ENCODE data around the gene SPDYE18.
"Not testable (repeated sequence)": the region's sequence is repeated elsewhere in the genome, so short reads cannot be mapped to it uniquely, and the experiment has no call there.

Gene SPDYE18

DNA sequence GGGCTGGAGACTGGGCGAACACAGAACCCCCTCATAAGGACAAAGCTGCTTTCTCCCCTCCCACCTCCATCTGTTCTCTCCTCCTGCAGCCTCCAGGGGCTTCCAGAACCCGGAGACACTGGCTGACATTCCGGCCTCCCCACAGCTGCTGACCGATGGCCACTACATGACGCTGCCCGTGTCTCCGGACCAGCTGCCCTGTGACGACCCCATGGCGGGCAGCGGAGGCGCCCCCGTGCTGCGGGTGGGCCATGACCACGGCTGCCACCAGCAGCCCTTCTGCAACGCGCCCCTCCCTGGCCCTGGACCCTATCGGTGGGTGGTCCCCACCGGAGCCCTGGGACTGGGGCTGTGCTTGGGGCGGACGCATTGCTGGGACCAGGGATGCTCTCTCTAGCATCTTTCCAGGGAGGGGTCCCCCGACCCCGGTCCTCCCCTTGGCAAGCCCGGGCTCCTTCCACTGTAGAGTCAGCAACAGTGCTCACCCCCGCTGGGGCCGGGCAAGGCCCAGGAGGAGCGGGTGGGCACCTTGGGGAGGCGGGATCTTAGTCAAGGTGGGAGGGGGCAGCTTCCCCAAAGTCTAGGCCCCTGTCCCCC lies 56.8 kb downstream of the SPDYE18 start:
- DNase-seq = not testable (repeated sequence)

DNA sequence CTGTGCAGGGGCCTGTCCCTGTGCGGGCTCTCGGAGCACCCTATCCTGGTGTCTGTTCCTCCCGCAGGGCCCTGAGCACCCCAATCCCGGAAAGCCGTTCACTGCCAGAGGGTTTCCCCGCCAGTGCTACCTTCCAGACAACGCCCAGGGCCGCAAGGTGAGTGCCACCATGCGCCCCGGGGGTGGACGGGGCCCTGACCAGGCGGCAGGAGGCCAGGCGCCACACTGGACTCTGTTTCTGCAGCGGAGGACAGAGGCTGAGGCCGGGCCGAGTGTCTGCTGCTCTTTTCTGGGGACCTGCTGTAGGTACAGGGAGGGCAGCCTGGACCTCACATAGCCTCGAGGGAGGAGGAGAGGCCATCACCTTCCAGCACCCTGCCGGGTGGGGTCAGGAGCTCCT lies 58.2 kb downstream of the SPDYE18 start:
- DNase-seq = not testable (repeated sequence)

DNA sequence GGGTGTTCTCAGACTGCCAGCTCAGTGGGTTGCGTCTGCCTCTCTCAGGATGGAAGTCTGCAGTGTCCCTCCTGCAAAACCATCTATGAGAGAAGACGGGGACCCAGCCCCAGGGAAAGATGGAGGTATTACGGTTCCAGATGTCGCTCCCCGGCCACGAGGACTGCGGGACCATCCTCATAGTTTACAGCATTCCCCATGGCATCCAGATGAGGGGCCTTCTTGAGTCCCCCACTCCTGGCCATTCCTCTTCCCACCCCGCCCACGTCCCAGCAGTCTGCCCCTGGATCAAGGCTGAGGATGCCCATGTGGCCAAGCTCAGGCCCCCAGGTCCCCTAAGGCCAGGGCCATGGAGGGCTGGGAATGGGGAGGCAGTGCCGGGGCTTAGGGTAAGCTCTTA lies 59.1 kb downstream of the SPDYE18 start:
- not testable (repeated sequence) for DNase-seq

DNA sequence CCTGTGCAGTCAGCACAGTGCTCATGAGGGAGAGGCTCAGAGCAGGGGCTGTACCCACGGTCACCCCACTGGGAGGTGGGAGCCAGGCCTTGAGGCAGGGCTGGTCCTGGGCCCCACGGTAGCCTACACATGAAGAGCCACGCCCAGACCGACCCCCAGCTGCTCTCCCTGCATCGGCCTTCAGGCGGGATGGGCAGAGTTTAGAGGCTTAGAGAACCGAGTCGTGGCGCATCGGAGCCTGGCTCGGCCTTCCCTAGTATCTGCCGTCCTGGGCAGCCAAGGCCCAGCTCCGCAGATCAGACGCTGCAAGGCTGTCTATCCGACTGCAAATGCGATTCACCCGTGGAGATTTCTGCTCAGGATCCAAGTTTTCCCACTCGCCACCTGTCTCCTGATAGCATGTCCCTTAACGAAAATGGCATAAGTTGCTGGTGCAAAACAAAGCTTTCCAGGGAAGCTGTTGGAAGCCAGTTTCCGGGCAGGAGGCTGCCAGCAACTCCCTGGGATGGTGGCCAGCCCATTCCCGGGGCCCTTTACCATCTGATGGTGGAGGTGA lies 59.6 kb downstream of the SPDYE18 start:
- not testable (repeated sequence) for DNase-seq

DNA sequence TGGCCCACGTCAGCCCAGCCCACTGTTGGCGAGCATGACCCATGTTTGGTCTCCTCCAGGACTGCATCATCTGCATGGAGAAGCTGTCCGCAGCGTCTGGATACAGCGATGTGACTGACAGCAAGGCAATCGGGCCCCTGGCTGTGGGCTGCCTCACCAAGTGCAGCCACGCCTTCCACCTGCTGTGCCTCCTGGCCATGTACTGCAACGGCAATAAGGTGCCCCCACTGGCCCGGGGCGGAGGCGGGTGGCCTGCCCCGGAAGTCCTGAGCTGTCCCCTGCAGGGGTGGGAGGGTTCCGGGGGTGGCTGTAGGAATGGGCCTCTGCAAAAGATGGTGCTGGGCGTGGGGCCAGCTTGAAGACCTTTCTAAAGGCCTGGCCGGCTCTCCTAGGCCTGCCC lies 60.3 kb downstream of the SPDYE18 start:
- not testable (repeated sequence) for DNase-seq
